Breast epithelium (tissue), 3 donors: Measurements from ENCODE around the gene DYRK1B.

Experiments used
- CTCF ChIP-seq, 3 donors: fragments of 450-650 bp; IDR thresholded peaks; one replicate each; pipeline ENCODE4 v1.5.1; 2016 to 2017; ENCODE audit warnings: antibody characterized with exemption in 3 of 3, mild to moderate bottlenecking in 3 of 3, moderate library complexity in 3 of 3
- POLR2A ChIP-seq: fragments of 450-650 bp; IDR thresholded peaks from one replicate; pipeline ENCODE4 v1.6.1; 2016; ENCODE audit warnings: antibody characterized with exemption, mild to moderate bottlenecking, moderate library complexity
- POLR2AphosphoS5 ChIP-seq, 3 donors: sonication (generic); formaldehyde crosslinking; IDR thresholded peaks; one replicate each; pipeline ENCODE4 v1.6.1; 2017; ENCODE audit warnings: antibody characterized with exemption in 3 of 3

- TF ChIP-seq CTCF (IDR thresholded peaks at IDR 0.05), result no peak
- TF ChIP-seq POLR2A, result no peak
- no peak for TF ChIP-seq POLR2AphosphoS5 (IDR thresholded peaks at IDR 0.05)
These were observed 3.1 kb downstream of the DYRK1B start for GRCh38 chr19:39830847-39831246.
